HG03439 (cell line): ENCODE data around the gene PRSS12.
A peak's percentile ranks its signal among the peaks of the same experiment; 100 is the strongest.

Experiments used
- ATAC-seq: cut with Tn5 transposase; IDR thresholded peaks from one replicate; pipeline ENCODE4 v1.9.1; 2021; ENCODE audit warnings: mild to moderate bottlenecking, moderate library complexity; ENCODE audit not compliant: unreplicated experiment

The PRSS12 gene

DNA sequence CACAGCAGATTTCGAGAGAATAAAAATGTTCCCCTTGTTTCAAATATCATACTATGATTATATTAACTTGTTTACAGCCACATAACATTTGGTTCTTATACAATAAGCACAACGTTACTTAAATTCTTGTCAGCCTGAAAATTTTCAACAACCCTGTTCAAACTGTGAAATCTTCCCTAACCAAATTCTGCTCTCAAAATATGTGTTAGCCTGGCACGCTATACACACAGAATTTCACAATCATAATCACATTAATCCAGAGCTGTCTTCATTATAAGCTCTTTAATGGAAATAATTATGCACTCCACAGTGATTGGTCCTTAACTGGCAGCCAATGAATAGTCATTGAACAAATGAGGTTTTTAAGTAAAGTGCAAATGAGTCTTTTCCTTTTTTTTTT, 7.3 kb upstream of the PRSS12 start:
- ATAC-seq = no peak

DNA sequence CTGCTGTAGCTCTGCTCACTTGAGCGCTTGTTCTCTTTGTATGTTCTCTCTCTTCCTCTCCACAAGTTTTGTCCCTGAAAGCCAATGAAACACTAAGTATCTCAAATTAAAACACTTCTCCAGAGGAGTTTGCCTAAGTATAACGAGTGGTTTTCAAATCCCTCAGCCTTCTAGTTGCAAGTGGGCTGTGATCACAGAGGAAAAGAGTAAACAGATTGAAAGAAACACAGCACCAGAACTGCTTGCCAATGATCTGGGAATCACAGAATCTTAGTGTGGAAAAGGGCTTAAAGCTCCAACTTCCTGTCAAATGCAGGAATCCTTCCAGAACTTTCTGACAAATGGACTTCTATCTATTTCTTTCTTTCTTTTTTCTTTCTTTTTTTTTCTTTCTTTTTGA, 4.8 kb upstream of the PRSS12 start:
- no peak for ATAC-seq

DNA sequence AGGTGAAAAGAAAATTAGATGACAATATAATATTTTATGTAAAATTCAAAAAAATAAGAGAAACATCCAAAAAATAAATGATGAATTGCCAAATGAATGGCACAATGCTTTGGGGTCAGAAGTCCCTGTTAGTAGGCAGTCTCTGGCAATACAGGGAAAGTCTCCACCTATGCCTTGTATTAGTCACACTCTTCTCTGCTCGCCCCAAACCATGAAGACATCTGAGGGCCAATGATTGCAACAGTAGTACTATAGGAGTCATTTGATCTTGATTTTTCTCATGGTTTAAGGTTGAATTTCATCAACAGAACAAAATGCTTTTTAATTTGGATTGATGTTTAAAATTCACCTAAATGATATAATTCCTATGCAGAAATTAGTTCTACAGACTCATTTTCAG, 3.9 kb upstream of the PRSS12 start:
- ATAC-seq = no peak

DNA sequence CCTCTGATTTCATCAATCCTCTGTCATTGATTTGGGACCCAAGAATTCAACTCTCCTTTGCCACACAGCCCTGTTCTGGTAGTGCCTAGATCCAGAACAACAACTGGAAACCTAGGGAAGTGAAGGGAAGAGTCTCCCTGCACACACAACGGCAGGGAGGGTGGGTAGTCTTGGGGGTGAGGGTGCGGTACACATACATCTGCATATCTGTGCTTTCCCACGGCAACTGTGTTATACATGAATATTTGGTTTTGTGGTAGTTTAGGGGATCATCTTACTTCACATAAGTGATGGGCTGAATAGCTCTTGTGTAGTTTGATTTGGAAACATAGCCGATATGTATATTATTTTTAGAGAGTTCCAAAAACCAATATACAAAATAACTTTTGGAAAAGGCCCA, 3.3 kb upstream of the PRSS12 start:
- no peak for ATAC-seq

DNA sequence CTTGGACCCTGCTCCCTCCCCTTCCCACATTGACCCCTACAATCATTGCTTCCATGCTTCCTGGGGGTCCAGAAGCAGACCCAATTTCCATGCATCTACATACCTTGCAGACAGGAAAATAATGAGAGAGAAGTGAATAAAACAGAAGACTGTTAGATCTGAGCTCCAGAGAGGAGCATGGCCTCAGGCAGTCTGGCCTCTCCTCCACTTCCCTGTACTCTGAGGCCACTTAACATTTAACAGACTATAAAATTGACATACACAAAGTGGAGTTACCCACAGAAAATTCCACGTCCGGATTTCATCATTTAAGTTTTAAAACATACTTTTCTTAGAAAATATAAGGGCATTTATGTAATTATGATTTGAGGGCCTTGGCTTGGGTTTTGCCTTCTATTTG, 2.1 kb upstream of the PRSS12 start:
- ATAC-seq = no peak

DNA sequence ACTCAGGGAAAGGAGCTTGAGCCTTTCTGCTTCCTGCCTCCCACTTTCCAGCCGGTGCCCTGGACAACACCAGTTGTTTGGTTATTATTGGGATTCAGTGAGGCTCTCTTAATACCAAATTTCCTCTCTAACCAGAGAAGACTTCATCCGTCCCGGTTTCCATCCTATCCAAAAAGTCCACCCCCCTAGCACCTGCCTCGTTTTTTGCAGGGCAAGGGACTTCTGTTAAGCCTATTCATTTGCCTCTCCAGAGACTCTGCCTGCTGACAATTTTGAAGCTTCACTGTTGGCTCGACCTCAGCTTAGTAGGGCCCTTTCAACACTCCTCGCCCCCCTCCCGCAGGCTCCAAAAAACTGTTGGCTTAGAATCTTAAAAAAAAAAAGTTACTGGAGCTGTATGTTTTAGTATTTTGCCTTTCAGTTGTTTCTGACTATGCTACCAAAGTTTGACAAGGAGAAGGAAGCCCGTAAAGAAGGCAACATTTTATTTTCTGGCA, 779 bp upstream of the PRSS12 start:
- ATAC-seq = no peak

DNA sequence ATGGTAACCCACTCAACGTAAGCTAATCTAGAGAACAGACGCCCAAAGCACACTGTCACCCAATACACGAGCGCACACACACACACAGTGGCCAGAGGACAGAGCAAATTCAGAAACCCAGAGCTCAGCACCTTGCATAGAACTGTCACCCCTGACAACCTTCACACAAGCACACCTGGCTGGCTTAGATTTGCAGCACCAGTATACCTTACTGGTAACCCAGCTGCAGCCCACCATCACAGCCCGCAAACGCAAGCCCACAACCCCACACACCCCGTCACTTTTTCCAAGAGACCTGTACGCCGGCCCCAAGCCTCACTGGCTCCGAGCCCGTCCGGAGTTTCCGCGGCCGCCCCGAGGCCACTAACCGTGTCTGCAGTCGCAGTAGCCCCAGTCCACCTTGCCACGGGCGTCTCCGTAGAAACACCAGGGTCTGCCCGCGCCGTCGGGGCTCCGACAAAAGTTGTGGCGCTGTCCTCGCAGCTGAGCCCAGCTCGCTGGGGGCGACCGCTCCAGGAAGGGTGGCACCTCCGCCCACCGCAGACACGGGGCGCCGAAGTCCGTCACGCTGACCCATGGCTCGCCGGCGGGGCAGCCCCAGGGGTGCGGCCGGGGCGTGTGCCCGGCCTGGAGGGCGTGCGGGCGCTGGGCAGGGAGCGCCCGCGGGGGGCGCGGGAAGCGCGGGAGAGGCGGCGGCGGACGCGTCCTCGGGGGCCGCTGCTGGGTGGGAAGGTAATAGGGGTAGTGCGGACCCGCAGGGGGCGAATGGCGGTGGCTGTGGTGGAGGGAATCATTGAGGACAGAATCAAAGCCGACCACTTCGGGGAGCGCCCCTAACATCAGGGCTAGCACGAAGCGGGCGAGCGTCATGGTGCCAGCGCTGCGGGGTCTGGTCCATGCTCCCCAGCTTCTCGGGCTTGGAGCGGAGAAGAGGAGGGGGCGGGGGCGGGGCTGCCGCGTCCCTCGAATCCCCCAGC, 664 bp downstream of the PRSS12 start:
- ATAC-seq = peak; percentile 26

DNA sequence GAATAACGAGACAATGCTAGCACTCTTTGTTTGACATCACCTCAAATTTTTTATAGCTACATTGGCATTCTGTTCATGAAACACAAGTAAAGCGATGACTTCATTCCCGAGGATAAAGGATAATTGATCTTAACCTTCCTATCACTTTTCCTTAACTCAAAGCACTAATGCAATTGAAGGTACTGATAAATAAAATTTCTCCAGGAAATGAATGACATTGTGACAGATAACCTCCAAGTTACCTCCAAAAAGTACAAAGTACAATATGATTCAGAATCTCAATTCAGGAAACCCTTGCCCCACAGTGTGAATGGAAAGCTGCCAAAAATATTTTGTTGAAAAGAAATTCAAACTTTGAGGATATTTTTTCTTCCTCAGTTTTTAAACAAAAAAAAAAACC, 1.8 kb downstream of the PRSS12 start:
- no peak for ATAC-seq

DNA sequence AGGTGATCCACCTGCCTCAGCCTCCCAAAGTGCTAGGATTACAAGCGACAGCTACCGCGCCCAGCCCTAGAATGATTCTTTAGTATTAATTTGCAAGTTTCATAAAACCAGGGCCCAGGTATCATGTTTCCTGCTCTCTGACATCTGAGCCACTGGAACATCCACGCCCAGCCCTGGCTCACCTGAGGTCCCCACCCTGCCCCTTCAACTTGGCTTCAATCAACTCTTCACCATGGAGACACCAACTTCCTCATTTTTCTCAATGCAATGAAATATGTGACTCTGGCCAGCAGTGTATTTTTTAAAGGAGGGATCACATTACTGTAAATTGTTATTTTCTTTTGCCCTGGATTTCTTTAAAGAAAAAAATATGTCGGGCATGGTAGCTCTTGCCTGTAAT, 3.9 kb downstream of the PRSS12 start:
- no peak for ATAC-seq

DNA sequence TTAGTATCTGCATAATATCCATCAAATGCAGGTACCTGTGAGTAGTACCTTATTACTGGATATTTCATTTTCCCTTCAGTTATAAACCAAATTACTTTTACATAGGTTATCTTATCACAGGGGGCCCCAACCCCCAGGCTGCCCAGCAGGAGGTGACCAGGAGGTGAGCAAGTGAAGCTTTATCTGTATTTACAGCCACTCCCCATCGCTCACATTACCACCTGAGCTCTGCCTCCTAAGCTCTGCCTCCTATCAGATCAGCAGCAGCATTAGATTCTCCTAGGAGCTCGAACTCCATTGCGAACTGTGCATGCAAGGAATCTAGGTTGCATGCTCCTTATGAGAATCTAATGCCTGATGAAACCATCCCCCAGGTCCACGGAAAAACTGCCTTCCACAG, 6.3 kb downstream of the PRSS12 start:
- no peak for ATAC-seq

DNA sequence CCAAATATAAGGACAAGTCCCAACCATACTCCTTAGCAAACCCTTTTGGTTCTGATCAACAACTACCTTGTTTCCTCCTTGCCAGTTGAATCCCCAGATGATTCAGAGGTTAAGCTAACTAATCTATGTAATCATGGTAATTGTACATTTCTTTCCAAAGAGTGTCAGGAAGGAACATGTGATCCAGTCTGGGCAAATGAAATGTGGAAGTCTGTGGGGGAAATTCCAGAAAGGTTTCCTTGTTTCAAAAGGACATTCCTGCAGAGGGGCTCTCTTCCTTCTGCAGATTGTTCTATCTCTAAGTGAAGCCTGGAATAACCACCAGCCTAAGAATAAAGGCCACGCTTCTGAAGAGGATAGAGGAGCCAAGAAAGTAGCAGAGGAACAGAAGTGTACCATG, 7.0 kb downstream of the PRSS12 start:
- no peak for ATAC-seq

DNA sequence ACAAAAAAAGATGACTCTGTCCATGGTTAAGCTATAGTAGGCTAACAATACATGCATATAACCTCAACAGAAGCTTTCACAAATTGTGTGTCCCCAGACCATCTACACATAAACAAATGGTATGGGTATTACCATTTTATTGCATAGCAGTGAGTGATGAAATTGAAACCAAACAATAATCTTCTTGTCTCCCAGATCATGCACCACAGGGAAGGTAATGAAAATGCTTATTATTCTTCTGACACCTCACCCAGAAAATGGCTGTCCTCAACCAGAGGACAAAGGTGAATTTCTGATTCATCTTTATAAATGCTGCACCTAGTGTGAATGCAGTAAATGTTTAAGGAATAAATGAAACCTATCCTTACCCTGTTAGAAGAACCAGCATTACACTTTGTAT, 8.0 kb downstream of the PRSS12 start:
- no peak for ATAC-seq

DNA sequence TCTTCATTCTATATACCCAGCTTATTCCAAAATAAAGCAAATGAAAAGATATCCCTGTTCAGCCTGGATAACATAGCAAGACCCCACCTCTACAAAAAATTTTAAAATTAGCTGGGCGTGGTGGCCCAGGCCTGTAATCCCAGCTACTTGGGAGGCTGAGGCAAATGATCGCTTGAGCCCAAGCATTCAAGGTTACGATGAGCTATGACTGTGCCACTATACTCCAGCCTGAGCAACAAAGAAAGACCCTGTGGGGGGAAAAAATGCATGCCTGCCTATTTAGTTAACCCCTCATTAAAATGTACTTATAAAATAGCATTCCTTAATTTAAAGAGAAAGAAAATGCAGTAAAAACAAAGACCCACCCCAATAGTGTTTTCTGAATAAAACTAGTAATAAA, 9.3 kb downstream of the PRSS12 start:
- ATAC-seq = no peak

DNA sequence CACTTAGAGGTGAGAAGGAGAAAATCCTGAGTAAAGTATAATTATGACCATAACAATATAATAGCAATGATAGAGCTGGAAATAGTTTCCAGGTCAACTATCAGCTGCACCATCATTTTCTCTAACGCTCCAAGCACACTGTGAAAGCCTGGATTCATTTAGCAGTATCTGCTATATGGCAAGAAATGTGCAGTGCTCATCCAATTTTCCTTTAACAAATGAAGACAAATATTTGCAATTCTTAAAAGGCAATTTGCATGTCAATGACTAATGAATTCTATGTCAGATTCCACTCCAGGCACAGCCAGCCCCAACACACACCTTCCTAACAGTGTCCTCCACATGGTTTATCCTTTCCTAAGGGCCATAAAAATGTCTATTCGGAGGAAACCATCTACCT, 12.7 kb downstream of the PRSS12 start:
- ATAC-seq = no peak

DNA sequence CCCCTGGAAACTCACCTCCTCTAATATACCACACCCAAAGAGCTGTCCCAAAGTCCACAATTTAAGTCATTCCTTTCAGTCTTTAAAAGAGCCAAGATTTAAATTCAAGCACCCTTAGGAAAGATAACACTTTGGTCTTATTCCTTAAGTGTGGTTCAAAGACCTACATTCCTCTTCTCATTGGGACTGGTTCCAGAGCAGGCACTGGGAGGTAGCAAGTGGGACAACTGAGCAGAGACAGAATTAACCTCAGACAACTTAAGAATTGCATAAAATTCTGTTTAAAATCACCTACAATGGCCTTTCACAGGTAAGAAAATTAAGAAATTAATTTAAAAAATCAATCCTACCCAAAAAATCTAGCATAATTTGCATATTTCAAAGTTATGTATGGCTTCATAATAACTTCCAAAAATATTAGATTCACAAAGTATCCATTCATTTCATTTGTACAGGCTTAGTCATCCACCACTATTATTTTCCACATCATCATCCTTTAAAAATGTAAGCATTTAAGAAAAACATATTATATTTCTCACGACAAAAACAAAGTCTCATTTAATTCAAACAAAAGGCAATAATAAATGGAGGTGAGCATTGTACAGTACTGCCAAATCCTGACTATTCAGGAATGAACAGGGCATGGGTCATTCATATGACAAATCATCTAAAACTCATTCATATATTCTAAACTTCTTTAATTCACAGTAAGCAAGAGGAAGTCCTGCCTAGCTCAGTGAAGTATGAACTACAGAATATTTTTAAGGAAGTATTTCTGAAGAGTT, 13.6 kb downstream of the PRSS12 start:
- no peak for ATAC-seq

DNA sequence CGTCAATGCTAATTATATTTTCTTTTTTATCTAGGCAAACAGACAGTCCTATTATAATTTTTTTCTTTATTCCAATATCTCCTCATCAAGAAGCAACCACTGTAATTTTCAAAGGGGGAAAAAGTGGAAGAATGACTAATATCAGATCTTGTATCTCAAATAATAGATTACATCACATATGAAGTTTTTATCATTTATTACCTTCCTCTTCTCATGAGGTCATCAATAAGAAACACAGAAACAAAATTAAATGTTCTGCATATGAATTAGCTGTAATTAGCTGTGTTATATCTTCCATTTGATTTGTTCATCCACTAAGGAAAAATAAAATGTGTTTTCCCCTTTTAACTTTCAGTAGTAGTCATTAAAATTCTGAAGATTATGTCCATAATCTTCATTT, 14.3 kb downstream of the PRSS12 start:
- no peak for ATAC-seq

DNA sequence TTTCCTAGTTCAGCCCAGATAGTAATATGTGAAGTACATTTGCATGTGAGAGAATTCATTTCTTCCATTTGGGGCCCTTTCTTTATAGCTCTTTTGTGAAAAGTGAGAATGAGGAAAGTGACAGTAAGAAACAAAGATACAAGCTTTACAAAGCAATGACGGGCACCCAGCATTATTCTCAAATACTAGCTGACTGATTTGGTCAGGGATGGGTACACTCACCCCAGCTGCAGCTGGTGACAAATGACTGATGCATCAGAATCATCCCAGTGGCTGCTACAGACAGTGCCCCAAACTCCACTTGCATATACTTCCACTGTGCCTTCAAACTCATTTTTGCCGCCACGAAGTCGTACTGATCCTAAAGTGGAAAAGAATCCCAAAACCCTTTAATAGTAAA, 14.8 kb downstream of the PRSS12 start:
- ATAC-seq = no peak

DNA sequence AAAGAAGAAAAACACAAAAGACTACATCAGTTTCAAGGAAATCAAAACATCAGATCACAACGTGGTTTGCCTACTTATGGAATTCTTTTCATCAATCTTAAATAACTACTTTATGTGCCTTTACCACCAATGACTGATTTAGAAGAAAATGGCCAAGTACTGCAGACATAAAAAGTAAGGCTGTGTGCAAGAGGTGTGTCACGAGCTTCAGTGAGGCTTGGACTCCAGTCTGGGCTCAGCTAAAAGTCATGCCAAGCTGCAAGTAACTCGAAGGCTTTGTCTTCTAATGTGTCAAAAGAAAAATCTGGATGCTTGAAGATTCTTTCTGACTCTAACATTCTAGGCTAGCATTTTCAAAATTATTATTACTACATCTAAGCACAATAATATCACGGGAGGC, 17.0 kb downstream of the PRSS12 start:
- ATAC-seq = no peak

DNA sequence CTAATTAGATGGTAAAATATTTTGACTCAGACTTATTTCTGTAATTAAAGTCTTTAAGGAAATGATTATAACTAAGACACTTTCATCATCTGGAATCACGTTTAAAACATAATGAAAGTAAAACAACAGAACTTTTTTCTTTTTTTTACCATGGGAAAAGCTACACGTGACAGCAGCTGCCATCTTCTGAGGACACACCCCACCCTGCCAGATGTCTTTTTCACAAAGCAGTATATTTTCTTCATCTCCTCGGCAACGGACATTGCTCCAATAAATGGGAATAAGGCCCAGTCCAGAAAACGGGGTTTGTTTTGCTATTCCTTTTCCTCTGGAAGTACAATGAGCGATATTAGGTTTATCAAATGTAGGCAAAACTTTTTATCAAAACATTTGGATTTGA, 17.5 kb downstream of the PRSS12 start:
- ATAC-seq = no peak

DNA sequence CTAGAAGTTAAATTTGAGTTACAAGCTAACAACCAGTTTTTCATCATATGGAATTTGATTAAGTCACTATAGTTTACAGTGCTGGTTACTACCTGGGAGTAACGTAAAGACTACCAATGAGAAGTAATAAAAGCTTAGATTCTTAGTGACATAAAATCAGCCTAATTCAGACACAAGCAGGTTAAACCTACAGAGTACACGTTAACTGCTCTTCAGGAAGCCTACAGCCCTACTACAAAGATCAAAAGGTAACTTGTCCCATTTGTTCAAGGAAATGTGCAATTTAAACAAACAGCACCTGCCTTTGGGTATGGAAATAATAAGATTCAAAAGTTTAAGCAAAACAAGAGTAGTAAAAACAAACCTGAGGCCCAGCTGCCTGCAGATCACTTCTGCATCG, 21.5 kb downstream of the PRSS12 start:
- ATAC-seq = no peak

DNA sequence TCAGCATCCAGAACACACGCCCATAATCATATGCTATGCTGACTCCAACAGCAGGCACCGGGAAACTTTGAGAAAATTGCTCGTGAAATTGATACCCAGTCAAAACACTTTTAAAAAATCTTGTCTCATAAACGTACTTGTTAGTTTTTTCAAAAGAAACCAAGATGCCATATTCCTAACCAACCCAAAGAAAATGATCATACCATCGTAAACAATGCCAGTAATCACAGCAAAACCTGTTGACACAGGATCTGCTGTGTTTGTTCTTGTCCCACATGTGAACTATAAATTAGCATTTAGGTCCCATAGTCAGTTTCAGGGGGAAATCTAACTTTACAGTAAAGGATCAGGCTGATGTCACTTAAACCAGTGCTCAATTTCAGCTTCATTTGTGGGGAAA, 23.0 kb downstream of the PRSS12 start:
- ATAC-seq = no peak
